ENCODE measurements around the gene ARHGEF19. TPM values are rescaled to one million over a fixed set of nuclear protein-coding genes. Genes with fewer than 3 reads are reported as not detected.
"Not testable (repeated sequence)": the region's sequence is repeated elsewhere in the genome, so short reads cannot be mapped to it uniquely, and the experiment has no call there.

ARHGEF19 gene
- total RNA-seq, 2 donors from 2014 or later, result 1.5 to 4.8 TPM

- Histone ChIP-seq H3K4me1 (peaks cover 0 to 17% of the 10 kb centered on the region in 2 donors), H3K4me3 (no peak overlapping the region), H3K27ac (no peak overlapping the region), H3K36me3 (no peaks in the 10 kb centered on the region), H3K9me3 (peaks cover 0 to 5% of the 10 kb centered on the region in 2 donors), H3K27me3 (no peaks in the 10 kb centered on the region)
- DNase-seq (ENCODE audit: low spot score), result no peak
- TF ChIP-seq CTCF (IDR thresholded peaks at IDR 0.05), result no peak
These were observed 18.3 kb upstream of the ARHGEF19 start for GRCh38 chr1:16230744-16231143.

GRCh38 chr1:16229976-16230740 lies 17.7 kb upstream of the ARHGEF19 start:
- Histone ChIP-seq H3K4me3 (no peak overlapping the region), H3K36me3 (no peaks in the 10 kb centered on the region), H3K27me3 (no peaks in the 10 kb centered on the region), H3K27ac (no peak overlapping the region), H3K9me3 (peaks cover 0 to 5% of the 10 kb centered on the region in 2 donors), H3K4me1 (peaks cover 0 to 17% of the 10 kb centered on the region in 2 donors)
- TF ChIP-seq CTCF (IDR thresholded peaks at IDR 0.05), result no peak
- no peak for DNase-seq (ENCODE audit: low spot score)

- Histone ChIP-seq H3K36me3 (no peaks in the 10 kb centered on the region), H3K4me1 (peaks cover 0 to 17% of the 10 kb centered on the region in 2 donors), H3K4me3 (peak overlapping the region; percentile 27 to 43), H3K27me3 (no peaks in the 10 kb centered on the region), H3K27ac (no peak overlapping the region), H3K9me3 (peaks cover 0 to 5% of the 10 kb centered on the region in 2 donors)
- no peak for TF ChIP-seq CTCF (IDR thresholded peaks at IDR 0.05)
- no peak for DNase-seq (ENCODE audit: low spot score)
These were observed 14.2 kb upstream of the ARHGEF19 start for GRCh38 chr1:16226490-16227179.

- peaks cover 0 to 17% of the 10 kb centered on the region in 2 donors for H3K4me1 ChIP-seq
- H3K27me3 ChIP-seq, result no peaks in the 10 kb centered on the region
- no peaks in the 10 kb centered on the region for H3K36me3 ChIP-seq
- no peak overlapping the region for H3K27ac ChIP-seq
- no peak for TF ChIP-seq CTCF (IDR thresholded peaks at IDR 0.05)
- H3K9me3 ChIP-seq, result peaks cover 0 to 5% of the 10 kb centered on the region in 2 donors
- no peak for DNase-seq (ENCODE audit: low spot score)
- H3K4me3 ChIP-seq, result no peak overlapping the region
These were observed 13.7 kb upstream of the ARHGEF19 start for GRCh38 chr1:16226129-16226489.

- no peak for DNase-seq (ENCODE audit: low spot score)
- Histone ChIP-seq H3K27ac (no peak overlapping the region), H3K9me3 (peaks cover 0 to 5% of the 10 kb centered on the region in 2 donors), H3K4me3 (no peak overlapping the region), H3K4me1 (peaks cover 0 to 17% of the 10 kb centered on the region in 2 donors), H3K36me3 (no peaks in the 10 kb centered on the region), H3K27me3 (no peaks in the 10 kb centered on the region)
- TF ChIP-seq CTCF (IDR thresholded peaks at IDR 0.05), result no peak
These were observed 12.0 kb upstream of the ARHGEF19 start for GRCh38 chr1:16224472-16224871.

GRCh38 chr1:16222716-16223115 lies 10.3 kb upstream of the ARHGEF19 start:
- H3K27ac ChIP-seq; DNase-seq (ENCODE audit: low spot score); H3K4me3 ChIP-seq; H3K36me3 ChIP-seq; H3K9me3 ChIP-seq; H3K27me3 ChIP-seq: not testable (repeated sequence)
- H3K4me1 ChIP-seq, result peaks cover 0 to 20% of the 10 kb centered on the region in 2 donors

Measured in right atrium auricular region (tissue), 2 donors.